ENCODE data around the gene EGFL6. TPM values are rescaled to one million over a fixed set of nuclear protein-coding genes. Genes with fewer than 3 reads are reported as not detected.

EGFL6 gene
- total RNA-seq, result under 1 TPM; 0.14 to 0.19 TPM
- long read RNA-seq, donor 1, result 0 reads
- long read RNA-seq, donor 2, partial matches to known transcripts, result 1 of 1 reads
- long read RNA-seq, donor 2, other reads (novel, unspliced or antisense), result 0 of 1 reads

GRCh38 chrX:13569479-13570260 lies at the start of gene EGFL6:
Gene EGFL6 (plus strand): TSS chrX:13569601. CDS start chrX:13569862, 261 bp downstream.
- intact Hi-C loops (cut with DNase I), result no loop called here
- no peak for DNase-seq (ENCODE audit: low spot score)

- intact Hi-C loops (cut with DNase I), result no loop called here
- DNase-seq (ENCODE audit: low spot score), result no peak
Observed at GRCh38 chrX:13520351-13520750, 49.0 kb upstream of the EGFL6 start.

- DNase-seq (ENCODE audit: low spot score), result no peak
- intact Hi-C loops (cut with DNase I), result no loop called here
Observed at GRCh38 chrX:13520936-13521335, 48.5 kb upstream of the EGFL6 start.

- intact Hi-C loops (cut with DNase I), result no loop called here
- no peak for DNase-seq (ENCODE audit: low spot score)
Observed at GRCh38 chrX:13522811-13523210, 46.6 kb upstream of the EGFL6 start.

GRCh38 chrX:13533726-13534125 lies 35.7 kb upstream of the EGFL6 start:
- intact Hi-C loops (cut with DNase I), result no loop called here
- DNase-seq (ENCODE audit: low spot score), result no peak

- DNase-seq (ENCODE audit: low spot score), result no peak
- intact Hi-C loops (cut with DNase I), result no loop called here
Observed at GRCh38 chrX:13535376-13536165, 33.8 kb upstream of the EGFL6 start.

GRCh38 chrX:13536551-13536950 lies 32.9 kb upstream of the EGFL6 start:
- intact Hi-C loops (cut with DNase I), result no loop called here
- no peak for DNase-seq (ENCODE audit: low spot score)

- intact Hi-C loops (cut with DNase I), result no loop called here
- no peak for DNase-seq (ENCODE audit: low spot score)
Observed at GRCh38 chrX:13538414-13538813, 31.0 kb upstream of the EGFL6 start.

GRCh38 chrX:13540602-13541001 lies 28.8 kb upstream of the EGFL6 start:
- DNase-seq (ENCODE audit: low spot score), result no peak
- intact Hi-C loops (cut with DNase I), result no loop called here

- intact Hi-C loops (cut with DNase I), result no loop called here
Observed at GRCh38 chrX:13545726-13546125, 23.7 kb upstream of the EGFL6 start.

GRCh38 chrX:13547671-13548070 lies 21.7 kb upstream of the EGFL6 start:
- intact Hi-C loops (cut with DNase I), result no loop called here
- no peak for DNase-seq (ENCODE audit: low spot score)

More at GRCh38 chrX:13545726-13546125, 23.7 kb upstream of the EGFL6 start:
- DNase-seq (ENCODE audit: low spot score), result no peak

- no peak for DNase-seq (ENCODE audit: low spot score)
- intact Hi-C loops (cut with DNase I), result no loop called here
Observed at GRCh38 chrX:13550346-13550745, 19.1 kb upstream of the EGFL6 start.

- DNase-seq (ENCODE audit: low spot score), result no peak
- intact Hi-C loops (cut with DNase I), result no loop called here
Observed at GRCh38 chrX:13551610-13552009, 17.8 kb upstream of the EGFL6 start.

- DNase-seq (ENCODE audit: low spot score), result no peak
- intact Hi-C loops (cut with DNase I), result no loop called here
Observed at GRCh38 chrX:13552892-13553291, 16.5 kb upstream of the EGFL6 start.

GRCh38 chrX:13565511-13565910 lies 3.9 kb upstream of the EGFL6 start:
- DNase-seq (ENCODE audit: low spot score), result no peak
- intact Hi-C loops (cut with DNase I), result no loop called here

- no peak for DNase-seq (ENCODE audit: low spot score)
- intact Hi-C loops (cut with DNase I), result no loop called here
Observed at GRCh38 chrX:13570261-13570605, 832 bp downstream of the EGFL6 start.

- no peak for DNase-seq (ENCODE audit: low spot score)
- intact Hi-C loops (cut with DNase I), result no loop called here
Observed at GRCh38 chrX:13571136-13571535, 1.7 kb downstream of the EGFL6 start.

GRCh38 chrX:13574600-13574999 lies 5.2 kb downstream of the EGFL6 start:
- no peak for DNase-seq (ENCODE audit: low spot score)
- intact Hi-C loops (cut with DNase I), result no loop called here

- no peak for DNase-seq (ENCODE audit: low spot score)
- intact Hi-C loops (cut with DNase I), result no loop called here
Observed at GRCh38 chrX:13579661-13580060, 10.3 kb downstream of the EGFL6 start.

- intact Hi-C loops (cut with DNase I), result no loop called here
- no peak for DNase-seq (ENCODE audit: low spot score)
Observed at GRCh38 chrX:13581554-13581953, 12.2 kb downstream of the EGFL6 start.
